A549 (cell line): ENCODE data around the gene FLACC1. TPM values are rescaled to one million over a fixed set of nuclear protein-coding genes. Genes with fewer than 3 reads are reported as not detected.

ENCODE experiments used
- ATAC-seq, 2 experiments: fragments of 200-7000 bp in 1 of 2; fragments of >200 bp in 1 of 2; cut with Nextera tagmentation in 1 of 2; cut with Tn5 transposase in 1 of 2; 3 replicates each; pipeline versions ENCODE4 v1.8.0 to v1.9.1; 2018 to 2020; ENCODE audit warnings: mild to moderate bottlenecking in 1 of 2, moderate library complexity in 1 of 2
- CTCF ChIA-PET: fragments of 300-600 bp; sonication (Branson Sonifier 250); formaldehyde crosslinking; extraction: SDS; loops from one replicate; lab custom pipeline; 2021; ENCODE audit warnings: antibody characterized with exemption, inconsistent platforms; lab: Yijun Ruan, JAX
- POLR2A ChIA-PET: fragments of 350-600 bp; formaldehyde crosslinking; extraction: SDS; loops from one replicate; lab custom pipeline; 2021; ENCODE audit warnings: antibody characterized with exemption, inconsistent platforms; lab: Yijun Ruan, JAX
- DNase-seq, 2 experiments: peaks; one replicate each; pipeline versions ENCODE4 v3.0.0 to v3.0.0-alpha.2; 2011 to 2016; ENCODE audit warnings: low read depth in 1 of 2, low spot score in 1 of 2
- FAIRE-seq: peaks from 2 replicates; lab custom pipeline; 2011; peaks lifted over from hg19 to GRCh38; lab: Jason Lieb, UNC
- H3K27ac ChIP-seq, 2 experiments: fragments of >200 bp; sonication (Bioruptor Twin); formaldehyde crosslinking; 3 replicates each; pipeline ENCODE4 v1.5.1; 2016 to 2017
- H3K4me1 ChIP-seq: fragments of >200 bp; sonication (Bioruptor Twin); formaldehyde crosslinking; 3 replicates; pipeline ENCODE4 v1.6.1; 2016
- H3K4me2 ChIP-seq: fragments of >200 bp; sonication (Bioruptor Twin); formaldehyde crosslinking; 3 replicates; pipeline ENCODE4 v1.6.1; 2016
- H3K4me3 ChIP-seq: fragments of >200 bp; sonication (Bioruptor Twin); formaldehyde crosslinking; 3 replicates; pipeline ENCODE4 v1.5.1; 2016
- H3K9me3 ChIP-seq: fragments of >200 bp; sonication (Bioruptor Twin); formaldehyde crosslinking; 3 replicates; pipeline ENCODE4 v1.6.1; 2016
- ATOH8 ChIP-seq: fragments of 250-450 bp; sonication (Bioruptor Pico); IDR thresholded peaks from 2 replicates; pipeline ENCODE4 v1.5.0; 2020; ENCODE audit warnings: low read depth, mild to moderate bottlenecking, moderate library complexity
- BCL3 ChIP-seq: fragments of >200 bp; sonication (Bioruptor Twin); formaldehyde crosslinking; IDR thresholded peaks from 3 replicates; pipeline ENCODE4 v1.6.1; 2016
- CBX2 ChIP-seq: fragments of 200-600 bp; sonication (generic); IDR thresholded peaks from 2 replicates; pipeline ENCODE4 v1.6.1; 2016; ENCODE audit warnings: low read depth, mild to moderate bottlenecking, borderline replicate concordance
- CEBPB ChIP-seq, 2 experiments: fragments of >200 bp in 1 of 2; sonication (Bioruptor Twin) in 1 of 2; formaldehyde crosslinking in 1 of 2; IDR thresholded peaks; 2 replicates each; pipeline ENCODE4 v1.6.1; 2012 to 2016
- CHD4 ChIP-seq: fragments of 200-600 bp; sonication (generic); IDR thresholded peaks from 2 replicates; pipeline ENCODE4 v1.6.1; 2016; ENCODE audit warnings: antibody characterized with exemption, mild to moderate bottlenecking, borderline replicate concordance
- EHMT2 ChIP-seq: fragments of 200-600 bp; sonication (generic); IDR thresholded peaks from 2 replicates; pipeline ENCODE4 v1.6.1; 2016; ENCODE audit warnings: antibody characterized with exemption, low read depth, mild to moderate bottlenecking, moderate library complexity
- ELK1 ChIP-seq: fragments of 150-350 bp; IDR thresholded peaks from 2 replicates; pipeline ENCODE4 v1.6.1; 2014; ENCODE audit warnings: low read depth, mild to moderate bottlenecking, low read length
- EP300 ChIP-seq, 2 experiments: fragments of >200 bp; sonication (Bioruptor Twin); formaldehyde crosslinking; IDR thresholded peaks; 2 replicates in 1 of 2; 3 replicates in 1 of 2; pipeline ENCODE4 v1.6.1; 2016 to 2017
- ESRRA ChIP-seq: fragments of 150-350 bp; IDR thresholded peaks from 2 replicates; pipeline ENCODE4 v1.6.1; 2014; ENCODE audit warnings: mild to moderate bottlenecking, low read length, borderline replicate concordance
- FOSB ChIP-seq: fragments of 250-450 bp; sonication (Bioruptor Pico); IDR thresholded peaks from 2 replicates; pipeline ENCODE4 v1.5.0; 2020; ENCODE audit warnings: mild to moderate bottlenecking, moderate library complexity
- FOSL2 ChIP-seq, 2 experiments: fragments of 450-650 bp in 1 of 2; fragments of >200 bp in 1 of 2; sonication (Bioruptor Twin) in 1 of 2; formaldehyde crosslinking; IDR thresholded peaks; 2 replicates each; pipeline versions ENCODE4 v1.5.0 to v1.6.1; 2016 to 2020; ENCODE audit warnings: mild to moderate bottlenecking in 1 of 2, moderate library complexity in 1 of 2
- GATA3 ChIP-seq: IDR thresholded peaks from 2 replicates; pipeline ENCODE4 v1.6.1; 2012; ENCODE audit warnings: borderline replicate concordance
- HOXB13 ChIP-seq: fragments of 250-450 bp; sonication (Bioruptor Pico); IDR thresholded peaks from 2 replicates; pipeline ENCODE4 v1.5.0; 2020; ENCODE audit warnings: low read depth, mild to moderate bottlenecking, moderate library complexity
- MAFK ChIP-seq: fragments of 450-650 bp; IDR thresholded peaks from 2 replicates; pipeline ENCODE4 v1.6.1; 2014; ENCODE audit not compliant: partially characterized antibody
- PHF8 ChIP-seq: fragments of 200-600 bp; sonication (generic); IDR thresholded peaks from 2 replicates; pipeline ENCODE4 v1.6.1; 2016; ENCODE audit warnings: low read depth, mild to moderate bottlenecking, antibody characterized with exemption, moderate library complexity, borderline replicate concordance
- POLR2A ChIP-seq: IDR thresholded peaks from 2 replicates; pipeline ENCODE4 v1.6.1; 2012; ENCODE audit warnings: mild to moderate bottlenecking, low read length
- RAD21 ChIP-seq, 2 experiments: fragments of >200 bp in 1 of 2; sonication (Bioruptor Twin) in 1 of 2; formaldehyde crosslinking in 1 of 2; IDR thresholded peaks in 1 of 2; conservative IDR thresholded peaks in 1 of 2; 2 replicates in 1 of 2; 3 replicates in 1 of 2; pipeline ENCODE4 v1.6.1; 2012 to 2018; ENCODE audit warnings: inconsistent platforms in 1 of 2
- RARB ChIP-seq: fragments of 250-450 bp; sonication (Bioruptor Pico); IDR thresholded peaks from 2 replicates; pipeline ENCODE4 v1.8.0; 2021; ENCODE audit warnings: mild to moderate bottlenecking, moderate library complexity
- RCOR1 ChIP-seq: fragments of 150-350 bp; IDR thresholded peaks from 2 replicates; pipeline ENCODE4 v1.6.1; 2014; ENCODE audit warnings: antibody characterized with exemption, low read length, low read depth
- RNF2 ChIP-seq: fragments of 200-600 bp; sonication (generic); IDR thresholded peaks from 2 replicates; pipeline ENCODE4 v1.6.1; 2016; ENCODE audit warnings: low read depth, mild to moderate bottlenecking, antibody characterized with exemption, moderate library complexity, borderline replicate concordance
- TFCP2L1 ChIP-seq: fragments of 250-450 bp; sonication (Bioruptor Pico); IDR thresholded peaks from 2 replicates; pipeline ENCODE4 v1.5.0; 2021; ENCODE audit warnings: mild to moderate bottlenecking
- ZC3H11A ChIP-seq: fragments of 450-650 bp; IDR thresholded peaks from 2 replicates; pipeline ENCODE4 v1.6.1; 2014; ENCODE audit warnings: antibody characterized with exemption, mild to moderate bottlenecking
- WGBS: methylation state at CpG from one replicate; pipeline ENCODE4 v1.1.6; 2017; ENCODE audit errors: missing lambda C conversion rate; 5-methylcytosine and 5-hydroxymethylcytosine counted together
- polyA plus RNA-seq, 4 experiments: library from polyadenylated mRNA; depleted of rRNA in 3 of 4; stranded (reverse); fragments of >200 nt; fragmentation: RNase III in 1 of 4; extraction: RNeasy Plus Mini Kit Qiagen cat#74134 plus additional on column Dnase treatment in 1 of 4; gene quantifications; 2 replicates in 3 of 4; 3 replicates in 1 of 4; pipeline ENCODE4 v1.2.3, GENCODE V29; 2011 to 2017

Gene FLACC1
- polyA plus RNA-seq, 2 of the 4 experiments (the other 2 are of a cell fraction) = 0.26 to 0.36 TPM

GRCh38 chr2:201401815-201402214 is 44.7 kb upstream of the FLACC1 start (continued):
- TF ChIP-seq ATOH8 = no peak
- no peak for TF ChIP-seq PHF8
- TF ChIP-seq HOXB13 = no peak
- TF ChIP-seq ZC3H11A = no peak
- no peak for TF ChIP-seq CBX2
- TF ChIP-seq, all 56 proteins: peak for 0

- peaks cover 15% of the 10 kb centered on the region; the same call in 2 of the 3 replicates for H3K4me1 ChIP-seq
- H3K4me2 ChIP-seq = peak overlapping the region; percentile 48
- no peak overlapping the region for H3K4me3 ChIP-seq
- DNase-seq = peak in 1 of 2 experiments; percentile 49
- CTCF ChIA-PET = no interaction called here
- peak overlapping the region; percentile 64 to 73 for H3K27ac ChIP-seq
- POLR2A ChIA-PET = no interaction called here
- ATAC-seq = peak; percentile 78 to 92
- TF ChIP-seq CEBPB (IDR thresholded peaks at IDR 0.05) (0 out of 4 replicates have a peak, but pooled peaks have one; percentile 8 to 13), MAFK (no peak), FOSL2 (IDR thresholded peaks at IDR 0.05) (no peak), FOSL2 (CRISPR knock-in tag; IDR thresholded peaks at IDR 0.05) (peak; percentile 36), RNF2 (no peak), CBX2 (no peak)
- WGBS = 48% methylated on average over 8 of the region's 8 CpGs
- no peak for FAIRE-seq
- H3K9me3 ChIP-seq = no peaks in the 10 kb centered on the region
Measured at GRCh38 chr2:201396595-201396994, 39.5 kb upstream of the FLACC1 start.

GRCh38 chr2:201383136-201383535 is 26.0 kb upstream of the FLACC1 start:
- CTCF ChIA-PET = no interaction called here
- no peak for FAIRE-seq
- H3K27ac ChIP-seq = no peak overlapping the region
- no peak for TF ChIP-seq RARB (CRISPR knock-in tag)
- TF ChIP-seq, all 56 proteins: peak for 0
- POLR2A ChIA-PET = interaction anchor here (0.6 kb wide), 1 partner anchor 21 kb away, joined by 3 read pairs; no protein-coding TSS in a partner anchor
- 46% methylated on average over 1 of the region's 1 CpG for WGBS
- no peak overlapping the region for H3K4me3 ChIP-seq
- no peaks in the 10 kb centered on the region for H3K9me3 ChIP-seq
- no peak for ATAC-seq
- no peak for DNase-seq
- H3K4me2 ChIP-seq = no peak overlapping the region
- H3K4me1 ChIP-seq = no peaks in the 10 kb centered on the region

GRCh38 chr2:201378496-201379397 is 21.6 kb upstream of the FLACC1 start:
- ChIA-PET POLR2A (no interaction called here), CTCF (no interaction called here)
- DNase-seq = no peak
- no peak overlapping the region for H3K27ac ChIP-seq
- H3K4me1 ChIP-seq = no peaks in the 10 kb centered on the region
- H3K4me3 ChIP-seq = no peak overlapping the region
- no peak for ATAC-seq
- no peak for FAIRE-seq
- TF ChIP-seq EHMT2 (no peak), FOSB (no peak), RCOR1 (no peak), POLR2A (no peak), GATA3 (no peak), ESRRA (no peak), RAD21 (conservative IDR thresholded peaks at IDR 0.05 in 1 of 2, IDR thresholded peaks at IDR 0.05 in 1 of 2) (no peak), MAFK (no peak), ELK1 (no peak), EP300 (IDR thresholded peaks at IDR 0.05) (no peak), BCL3 (no peak), TFCP2L1 (no peak), CHD4 (no peak)
- WGBS = 89% methylated on average over 5 of the region's 5 CpGs
- H3K9me3 ChIP-seq = no peaks in the 10 kb centered on the region
- no peak overlapping the region for H3K4me2 ChIP-seq
